Measurements from ENCODE around the gene NKX1-1. TPM values are rescaled to one million over a fixed set of nuclear protein-coding genes. Genes with fewer than 3 reads are reported as not detected.
"Not testable (repeated sequence)": the region's sequence is repeated elsewhere in the genome, so short reads cannot be mapped to it uniquely, and the experiment has no call there.

Gene NKX1-1
- total and polyA plus RNA-seq, 8 donors: not detected

GRCh38 chr4:1398681-1399507, 7.3 kb downstream of the NKX1-1 start:
- intact Hi-C loops (cut with DNase I; ENCODE audit: low total_unique reads): no loop called here
- Histone ChIP-seq H3K4me1 (peaks cover 5 to 23% (median 15%) of the 10 kb centered on the region in 4 donors), H3K9me3 (peaks cover 0 to 25% (median 11%) of the 10 kb centered on the region in 4 donors), H3K27ac (no peak overlapping the region), H3K36me3 (peaks cover 0 to 14% (median 13%) of the 10 kb centered on the region in 4 donors), H3K4me3 (no peak overlapping the region), H3K27me3 (peaks cover 27 to 48% (median 40%) of the 10 kb centered on the region in 3 donors)
- TF ChIP-seq, protein P1, sequence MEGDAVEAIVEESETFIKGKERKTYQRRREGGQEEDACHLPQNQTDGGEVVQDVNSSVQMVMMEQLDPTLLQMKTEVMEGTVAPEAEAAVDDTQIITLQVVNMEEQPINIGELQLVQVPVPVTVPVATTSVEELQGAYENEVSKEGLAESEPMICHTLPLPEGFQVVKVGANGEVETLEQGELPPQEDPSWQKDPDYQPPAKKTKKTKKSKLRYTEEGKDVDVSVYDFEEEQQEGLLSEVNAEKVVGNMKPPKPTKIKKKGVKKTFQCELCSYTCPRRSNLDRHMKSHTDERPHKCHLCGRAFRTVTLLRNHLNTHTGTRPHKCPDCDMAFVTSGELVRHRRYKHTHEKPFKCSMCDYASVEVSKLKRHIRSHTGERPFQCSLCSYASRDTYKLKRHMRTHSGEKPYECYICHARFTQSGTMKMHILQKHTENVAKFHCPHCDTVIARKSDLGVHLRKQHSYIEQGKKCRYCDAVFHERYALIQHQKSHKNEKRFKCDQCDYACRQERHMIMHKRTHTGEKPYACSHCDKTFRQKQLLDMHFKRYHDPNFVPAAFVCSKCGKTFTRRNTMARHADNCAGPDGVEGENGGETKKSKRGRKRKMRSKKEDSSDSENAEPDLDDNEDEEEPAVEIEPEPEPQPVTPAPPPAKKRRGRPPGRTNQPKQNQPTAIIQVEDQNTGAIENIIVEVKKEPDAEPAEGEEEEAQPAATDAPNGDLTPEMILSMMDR (IDR thresholded peaks at IDR 0.05): no peak
- TF ChIP-seq POLR2A (IDR thresholded peaks at IDR 0.05) (no peak), EP300 (IDR thresholded peaks at IDR 0.05) (no peak), POLR2AphosphoS5 (IDR thresholded peaks at IDR 0.05) (no peak)
- 89 to 97% (median 94%) methylated on average over 21 to 22 of the region's 22 CpGs for WGBS, 5 donors
- DNase-seq: no peak

DNA sequence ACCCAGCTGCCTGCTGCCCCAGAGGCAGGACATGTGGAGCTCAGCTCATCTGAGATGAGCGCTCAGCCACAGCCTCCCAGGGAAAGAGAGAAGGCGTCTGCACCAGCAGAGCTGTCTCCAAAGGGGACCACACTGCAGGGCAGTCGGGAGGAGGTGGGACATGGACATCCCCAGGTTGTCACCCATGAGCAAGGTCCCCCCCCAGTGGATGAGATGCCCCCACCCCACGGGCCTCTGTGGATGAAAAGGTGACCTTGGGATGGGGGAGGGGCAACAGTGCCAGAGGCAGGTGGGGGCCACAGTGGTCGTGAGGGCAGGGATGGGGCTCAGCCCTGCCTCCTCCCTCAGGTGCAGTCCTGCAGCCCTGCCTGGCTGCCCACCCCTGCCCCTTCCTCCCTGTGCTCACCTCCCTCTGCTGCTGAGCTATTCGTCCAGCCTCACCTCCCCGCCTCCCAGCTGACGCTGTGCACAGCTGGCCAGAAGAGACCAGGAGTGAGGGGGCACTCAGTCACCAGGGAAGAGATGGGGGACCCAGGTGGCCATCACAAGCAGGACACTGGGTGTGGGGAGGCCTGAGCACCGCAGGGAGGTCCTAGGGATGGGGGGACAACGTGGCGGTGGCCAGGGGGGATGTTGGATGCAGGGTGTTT, 9.3 kb downstream of the NKX1-1 start:
- peaks cover 0 to 29% (median 14%) of the 10 kb centered on the region in 4 donors for H3K9me3 ChIP-seq
- WGBS, 5 donors: 91 to 98% (median 96%) methylated on average over 8 to 11 of the region's 11 CpGs
- H3K27ac ChIP-seq: no peak overlapping the region
- peaks cover 0 to 3% (median under 1%) of the 10 kb centered on the region in 4 donors for H3K4me1 ChIP-seq
- no peak for DNase-seq
- H3K36me3 ChIP-seq: peaks cover 6 to 33% (median 31%) of the 10 kb centered on the region in 4 donors
- TF ChIP-seq POLR2A (IDR thresholded peaks at IDR 0.05): no peak
- TF ChIP-seq EP300 (IDR thresholded peaks at IDR 0.05): no peak
- no peak for TF ChIP-seq POLR2AphosphoS5 (IDR thresholded peaks at IDR 0.05)
- TF ChIP-seq, protein P1 (IDR thresholded peaks at IDR 0.05): no peak
- H3K4me3 ChIP-seq: no peak overlapping the region
- peaks cover 12 to 28% (median 20%) of the 10 kb centered on the region in 3 donors for H3K27me3 ChIP-seq
- intact Hi-C loops (cut with DNase I; ENCODE audit: low total_unique reads): no loop called here

GRCh38 chr4:1395941-1396805, 10.1 kb downstream of the NKX1-1 start:
- 86 to 98% (median 90%) methylated on average over 12 to 13 of the region's 13 CpGs for WGBS, 5 donors
- Histone ChIP-seq H3K9me3 (peaks cover 0 to 37% (median 19%) of the 10 kb centered on the region in 4 donors), H3K36me3 (peaks cover 6 to 41% (median 37%) of the 10 kb centered on the region in 4 donors), H3K27ac (no peak overlapping the region), H3K4me3 (no peak overlapping the region), H3K4me1 (no peaks in the 10 kb centered on the region), H3K27me3 (peaks cover 5 to 21% (median 13%) of the 10 kb centered on the region in 3 donors)
- TF ChIP-seq EP300 (IDR thresholded peaks at IDR 0.05): no peak
- TF ChIP-seq POLR2AphosphoS5 (IDR thresholded peaks at IDR 0.05): no peak
- no peak for TF ChIP-seq POLR2A (IDR thresholded peaks at IDR 0.05)
- TF ChIP-seq, protein P1 (IDR thresholded peaks at IDR 0.05): no peak
- intact Hi-C loops (cut with DNase I; ENCODE audit: low total_unique reads): no loop called here
- no peak for DNase-seq

DNA sequence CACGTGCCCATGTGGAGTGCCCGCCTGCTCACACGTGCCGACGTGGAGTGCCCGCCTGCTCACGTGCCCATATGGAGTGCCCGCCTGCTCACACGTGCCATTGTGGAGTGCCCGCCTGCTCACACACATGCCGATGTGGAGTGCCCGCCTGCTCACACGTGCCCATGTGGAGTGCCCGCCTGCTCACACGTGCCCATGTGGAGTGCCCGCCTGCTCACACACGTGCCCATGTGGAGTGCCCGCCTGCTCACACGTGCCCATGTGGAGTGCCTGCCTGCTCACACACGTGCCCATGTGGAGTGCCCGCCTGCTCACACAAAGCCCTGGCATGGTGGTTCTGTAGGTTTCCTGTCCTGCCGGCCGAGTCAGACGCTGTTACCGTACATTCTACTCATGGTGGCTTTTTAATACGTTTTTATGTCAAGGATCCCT, 10.8 kb downstream of the NKX1-1 start:
- H3K36me3 ChIP-seq: peaks cover 6 to 46% (median 38%) of the 10 kb centered on the region in 4 donors
- DNase-seq; H3K27ac ChIP-seq; intact Hi-C loops (cut with DNase I; ENCODE audit: low total_unique reads); H3K4me3 ChIP-seq; H3K4me1 ChIP-seq: not testable (repeated sequence)
- 95 to 98% (median 97%) methylated on average over 24 to 26 of the region's 26 CpGs for WGBS, 5 donors
- peaks cover 0 to 13% (median 5%) of the 10 kb centered on the region in 3 donors for H3K27me3 ChIP-seq
- H3K9me3 ChIP-seq: peaks cover 0 to 37% (median 21%) of the 10 kb centered on the region in 4 donors

DNA sequence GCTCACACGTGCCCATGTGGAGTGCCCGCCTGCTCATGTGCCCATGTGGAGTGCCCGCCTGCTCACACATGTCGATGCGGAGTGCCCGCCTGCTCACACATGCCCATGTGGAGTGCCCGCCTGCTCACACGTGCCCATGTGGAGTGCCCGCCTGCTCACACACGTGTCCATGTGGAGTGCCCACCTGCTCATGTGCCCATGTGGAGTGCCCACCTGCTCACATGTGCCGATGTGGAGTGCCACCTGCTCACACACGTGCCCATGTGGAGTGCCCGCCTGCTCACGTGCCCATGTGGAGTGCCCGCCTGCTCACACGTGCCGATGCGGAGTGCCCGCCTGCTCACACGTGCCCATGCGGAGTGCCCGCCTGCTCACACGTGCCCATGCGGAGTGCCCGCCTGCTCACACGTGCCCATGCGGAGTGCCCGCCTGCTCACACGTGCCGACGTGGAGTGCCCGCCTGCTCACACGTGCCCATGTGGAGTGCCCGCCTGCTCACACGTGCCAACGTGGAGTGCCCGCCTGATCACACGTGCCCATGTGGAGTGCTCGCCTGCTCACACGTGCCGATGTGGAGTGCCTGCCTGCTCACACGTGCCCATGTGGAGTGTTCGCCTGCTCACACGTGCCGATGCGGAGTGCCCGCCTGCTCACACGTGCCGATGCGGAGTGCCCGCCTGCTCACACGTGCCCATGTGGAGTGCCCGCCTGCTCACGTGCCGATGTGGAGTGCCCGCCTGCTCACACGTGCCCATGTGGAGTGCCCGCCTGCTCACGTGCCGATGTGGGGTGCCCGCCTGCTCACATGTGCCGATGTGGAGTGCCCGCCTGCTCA, 11.5 kb downstream of the NKX1-1 start:
- H3K27ac ChIP-seq; H3K27me3 ChIP-seq; H3K4me3 ChIP-seq; DNase-seq; intact Hi-C loops (cut with DNase I; ENCODE audit: low total_unique reads); H3K4me1 ChIP-seq: not testable (repeated sequence)
- Histone ChIP-seq H3K36me3 (peaks cover 6 to 49% (median 38%) of the 10 kb centered on the region in 4 donors), H3K9me3 (peaks cover 0 to 37% (median 21%) of the 10 kb centered on the region in 4 donors)
- 89 to 96% (median 95%) methylated on average over 43 to 63 of the region's 63 CpGs for whole genome bisulfite sequencing, 5 donors
